Activated CD4-positive, alpha-beta T cell treated with anti-CD3 and anti-CD28 coated beads, Interleukin-2, amount 10 ng/mL, durations not matched to agents 24 days and 14 days (primary cell): ENCODE measurements around the gene MIB2. TPM values are rescaled to one million over a fixed set of nuclear protein-coding genes. Genes with fewer than 3 reads are reported as not detected.

ENCODE experiments used
- DNase-seq: peaks from one replicate; pipeline ENCODE4 v3.0.0; 2022
- H3K27ac Mint-ChIP-seq: one replicate; pipeline ENCODE4 v1.8.0; 2022; ENCODE audit warnings: mild to moderate bottlenecking, mixed read lengths
- H3K27me3 Mint-ChIP-seq: one replicate; pipeline ENCODE4 v1.8.0; 2022; ENCODE audit warnings: mixed read lengths
- H3K36me3 Mint-ChIP-seq: one replicate; pipeline ENCODE4 v1.8.0; 2022; ENCODE audit warnings: low read depth, mild to moderate bottlenecking, mixed read lengths
- H3K4me1 Mint-ChIP-seq: one replicate; pipeline ENCODE4 v1.8.0; 2021; ENCODE audit warnings: mixed read lengths
- H3K4me3 Mint-ChIP-seq: one replicate; pipeline ENCODE4 v1.8.0; 2022; ENCODE audit warnings: mild to moderate bottlenecking, moderate library complexity, mixed read lengths
- H3K9me3 Mint-ChIP-seq: one replicate; pipeline ENCODE4 v1.8.0; 2021; ENCODE audit warnings: mixed read lengths
- intact Hi-C: fragments of 100-400 bp; cut with micrococcal nuclease; formaldehyde crosslinking; loops from one replicate; pipeline ENCODE4 v1.15.1; 2023
- total RNA-seq: library from RNA; stranded (reverse); gene quantifications from 2 replicates; pipeline ENCODE4 v1.2.3, GENCODE V29; 2022

MIB2 gene
- 32.7 and 34.1 TPM in 2 replicates for total RNA-seq

DNA sequence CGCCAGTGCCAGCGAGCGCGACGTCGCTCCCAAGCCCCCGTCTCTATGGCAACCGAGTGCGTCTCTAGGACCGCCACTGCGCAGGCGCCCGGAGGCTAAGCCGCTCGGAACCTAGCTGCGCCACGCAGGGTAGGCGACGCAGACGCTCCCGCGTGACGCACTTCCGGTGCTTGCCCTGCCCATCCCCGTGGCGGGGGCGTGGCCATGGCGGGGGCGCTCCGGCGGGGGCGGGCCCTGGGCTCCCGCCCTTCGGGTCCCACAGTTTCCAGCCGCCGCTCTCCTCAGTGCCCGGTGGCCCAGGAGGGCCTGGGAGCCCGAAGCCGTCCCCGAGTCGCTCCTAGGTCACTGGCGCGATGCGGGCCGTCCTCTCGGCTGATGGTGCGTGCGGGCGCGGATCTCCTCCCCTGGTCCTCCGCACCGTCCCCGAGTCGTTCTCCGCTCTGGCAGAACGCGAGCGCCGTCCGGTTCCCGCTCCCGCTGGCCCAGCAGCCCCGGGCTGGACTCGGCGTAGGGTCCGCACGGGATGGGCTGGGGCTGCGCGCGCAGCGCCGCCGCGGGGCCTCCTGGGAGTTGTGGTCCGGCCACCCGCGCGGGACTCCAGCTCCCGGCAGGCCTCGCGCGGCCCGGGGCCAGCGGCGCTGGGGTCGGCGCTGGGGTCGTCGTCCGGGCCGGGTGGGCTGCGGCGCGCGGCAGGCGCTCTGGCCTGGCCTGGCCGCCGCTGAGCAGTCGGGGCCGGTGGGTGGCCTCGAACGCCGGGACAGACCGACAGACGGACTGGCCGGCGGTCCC lies at the start of gene MIB2:
MIB2 (plus strand) TSS at position 245 of the 789 bp plus-strand sequence. CDS start 7,953 bp downstream, outside the sequence.
- Mint-ChIP-seq H3K36me3 (peaks cover 9% of the 10 kb centered on the region), H3K9me3 (no peaks in the 10 kb centered on the region), H3K27me3 (no peaks in the 10 kb centered on the region), H3K4me3 (peak within 1 kb of the TSS; percentile 96), H3K4me1 (peaks cover 30% of the 10 kb centered on the region), H3K27ac (peak within 1 kb of the TSS; percentile 98)
- peak; percentile 100 for DNase-seq
- intact Hi-C loops: loop anchor here (1.0 to 2.0 kb wide), 5 partner anchors 41 to 240 kb away; partner anchors contain the start of genes ATAD3B, AURKAIP1, CCNL2 and CDK11B

DNA sequence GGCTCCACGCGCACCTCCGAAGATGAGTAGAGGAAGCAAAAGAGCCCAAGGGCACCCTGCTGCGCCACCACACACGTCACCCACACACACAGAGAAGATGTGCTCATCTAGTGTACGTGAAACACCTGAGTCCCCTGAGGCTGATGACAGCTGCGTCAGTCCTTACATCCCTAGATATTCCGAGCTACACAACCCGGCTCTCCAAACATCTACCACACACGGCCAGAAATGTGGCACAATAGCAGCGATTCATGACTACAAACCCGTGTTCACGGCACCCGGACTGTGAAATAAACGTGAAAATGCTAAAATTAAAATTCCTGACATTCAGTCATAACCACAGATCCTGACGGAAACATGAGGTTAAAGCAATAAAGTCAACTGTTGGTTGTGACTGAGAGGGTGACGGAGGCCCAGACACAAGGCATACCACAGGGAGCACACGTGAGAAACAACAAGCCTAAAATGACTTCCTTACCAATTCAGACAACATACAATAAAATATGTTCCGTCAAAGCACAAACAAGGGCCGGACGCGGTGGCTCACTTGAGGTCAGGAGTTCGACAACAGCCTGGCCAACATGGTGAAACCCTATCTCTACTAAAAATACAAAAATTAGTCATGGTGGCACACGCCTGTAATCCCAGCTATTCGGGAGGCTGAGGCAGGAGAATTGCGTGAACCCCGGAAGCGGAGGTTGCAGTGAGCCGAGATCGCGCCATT lies 48.0 kb upstream of the MIB2 start:
- Mint-ChIP-seq H3K27ac (no peak overlapping the region), H3K4me3 (no peak overlapping the region), H3K9me3 (no peaks in the 10 kb centered on the region), H3K27me3 (no peaks in the 10 kb centered on the region), H3K36me3 (peaks cover 45% of the 10 kb centered on the region), H3K4me1 (peaks cover 23% of the 10 kb centered on the region)
- DNase-seq: no peak
- intact Hi-C loops: no loop called here

DNA sequence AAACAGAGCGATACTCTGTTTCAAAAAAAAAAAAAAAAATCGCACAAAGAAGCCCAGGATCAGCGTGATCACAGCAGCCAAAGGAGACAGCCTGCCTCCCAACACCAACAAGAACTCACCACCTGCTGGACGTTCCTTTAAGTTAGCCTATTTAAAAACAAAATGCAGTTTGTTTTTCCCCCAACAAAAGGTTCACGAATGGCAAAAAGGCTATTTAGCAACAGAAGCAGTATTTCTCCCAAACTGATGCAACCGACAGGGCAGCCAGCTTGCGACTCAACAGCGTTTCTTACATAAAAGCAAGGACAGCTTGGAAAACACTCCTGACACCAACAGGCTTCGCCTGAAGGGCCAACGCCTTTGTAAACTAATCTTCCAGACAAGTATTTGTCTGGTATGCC lies 47.4 kb upstream of the MIB2 start:
- DNase-seq: no peak
- H3K27me3 Mint-ChIP-seq: no peaks in the 10 kb centered on the region
- no peaks in the 10 kb centered on the region for H3K9me3 Mint-ChIP-seq
- H3K27ac Mint-ChIP-seq: no peak overlapping the region
- peaks cover 45% of the 10 kb centered on the region for H3K36me3 Mint-ChIP-seq
- intact Hi-C loops: no loop called here
- peaks cover 25% of the 10 kb centered on the region for H3K4me1 Mint-ChIP-seq
- H3K4me3 Mint-ChIP-seq: no peak overlapping the region

GRCh38 chr1:1569341-1569740 lies 46.0 kb upstream of the MIB2 start:
- intact Hi-C loops: no loop called here
- H3K27me3 Mint-ChIP-seq: peaks cover 2% of the 10 kb centered on the region
- no peak for DNase-seq
- no peaks in the 10 kb centered on the region for H3K9me3 Mint-ChIP-seq
- H3K36me3 Mint-ChIP-seq: peaks cover 44% of the 10 kb centered on the region
- H3K27ac Mint-ChIP-seq: no peak overlapping the region
- no peak overlapping the region for H3K4me3 Mint-ChIP-seq
- H3K4me1 Mint-ChIP-seq: peaks cover 27% of the 10 kb centered on the region

DNA sequence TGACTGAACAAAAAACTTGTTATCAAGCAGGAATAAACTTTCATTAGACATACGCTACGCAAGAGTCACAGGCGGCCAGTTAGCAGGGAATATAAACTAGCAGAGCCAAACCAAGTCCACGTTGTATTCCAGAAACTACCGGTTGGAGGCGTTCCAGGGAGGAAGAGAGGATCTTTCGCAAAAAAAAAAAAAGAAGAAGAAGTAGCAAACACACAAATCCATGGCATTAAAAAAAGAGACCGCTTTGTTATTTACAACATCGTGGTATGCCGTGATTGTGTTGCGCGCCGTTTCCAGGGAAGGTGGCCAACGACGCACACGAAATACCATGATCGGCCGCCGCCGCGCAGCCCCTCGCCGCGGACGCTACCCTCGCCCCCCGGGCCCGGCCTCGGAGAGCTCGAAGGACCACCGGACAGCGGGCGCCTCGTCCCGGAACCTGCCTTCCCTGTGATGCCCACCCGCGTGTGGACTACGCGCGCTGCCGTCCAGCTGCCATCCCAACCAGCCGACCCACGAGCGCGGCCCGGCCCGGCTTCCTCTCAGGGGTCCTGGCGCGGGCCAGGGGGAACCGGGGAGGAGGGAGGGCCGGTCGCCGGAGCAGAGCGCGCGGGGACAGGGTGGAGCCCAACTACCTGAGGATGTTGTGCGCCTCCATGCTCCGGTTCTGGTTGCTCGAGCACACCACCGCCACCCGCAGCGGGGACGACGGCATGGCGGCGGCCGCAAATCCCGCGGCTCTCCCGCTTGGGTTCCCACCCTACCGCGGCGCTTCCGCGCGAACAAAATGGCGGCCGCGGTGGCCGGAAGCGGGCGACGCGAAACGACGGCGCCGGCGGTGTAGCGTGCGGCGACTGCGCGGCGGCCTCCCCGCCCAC lies 41.2 kb upstream of the MIB2 start:
- peak overlapping the region; percentile 99 for H3K27ac Mint-ChIP-seq
- H3K36me3 Mint-ChIP-seq: peaks cover 19% of the 10 kb centered on the region
- no peaks in the 10 kb centered on the region for H3K9me3 Mint-ChIP-seq
- H3K4me1 Mint-ChIP-seq: peaks cover 30% of the 10 kb centered on the region
- peak overlapping the region; percentile 95 for H3K4me3 Mint-ChIP-seq
- intact Hi-C loops: loop anchor here (1.0 kb wide), 2 partner anchors 41 to 103 kb away; partner anchors contain the start of genes ATAD3B and MIB2
- peaks cover 2% of the 10 kb centered on the region for H3K27me3 Mint-ChIP-seq
- peak; percentile 94 for DNase-seq

GRCh38 chr1:1574721-1575537 lies 40.4 kb upstream of the MIB2 start, which contains the start of gene SSU72:
SSU72 (minus strand) TSS chr1:1574863; CDS start chr1:1574557, 306 bp downstream.
- peak within 1 kb of the TSS; percentile 95 for H3K4me3 Mint-ChIP-seq
- intact Hi-C loops: loop anchor here (1.0 kb wide), 1 partner anchor 40 kb away; the partner anchor contains the start of gene MIB2
- H3K36me3 Mint-ChIP-seq: peaks cover 17% of the 10 kb centered on the region
- no peaks in the 10 kb centered on the region for H3K9me3 Mint-ChIP-seq
- peak; percentile 98 for DNase-seq
- H3K27ac Mint-ChIP-seq: peak within 1 kb of the TSS; percentile 99
- H3K4me1 Mint-ChIP-seq: peaks cover 23% of the 10 kb centered on the region
- H3K27me3 Mint-ChIP-seq: peaks cover 2% of the 10 kb centered on the region

DNA sequence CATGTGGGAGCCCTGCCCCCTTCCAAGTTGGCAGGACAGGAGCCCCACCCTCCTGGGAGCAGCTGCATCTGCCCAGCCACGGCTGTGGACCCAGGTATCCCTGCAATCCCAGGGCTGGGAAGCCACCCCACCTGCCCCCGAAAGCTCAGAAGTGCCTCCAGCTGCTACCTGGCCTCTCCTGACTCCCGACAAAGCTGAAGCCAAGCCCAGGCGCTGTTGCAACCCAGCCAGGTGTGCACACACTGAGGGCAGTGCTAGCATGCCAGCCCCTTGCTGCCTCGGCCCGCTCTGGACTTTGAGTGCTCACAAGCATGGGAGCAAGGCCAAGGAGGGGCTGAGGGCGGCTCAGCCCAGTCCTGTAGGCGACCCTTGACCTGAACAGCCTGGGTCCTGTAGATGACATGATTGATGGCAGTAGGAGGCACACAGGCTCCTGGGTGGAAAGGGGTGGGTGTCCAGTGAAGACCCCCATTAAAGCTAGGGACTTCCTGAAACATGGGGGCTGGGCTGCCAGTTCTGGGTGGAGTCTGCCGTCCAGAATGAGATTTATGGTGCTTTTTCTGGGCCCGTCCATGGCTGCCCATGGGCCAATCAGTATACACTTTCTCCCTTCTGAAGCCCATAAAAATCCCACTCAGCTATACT lies 37.8 kb upstream of the MIB2 start:
- peaks cover 9% of the 10 kb centered on the region for H3K36me3 Mint-ChIP-seq
- no peak overlapping the region for H3K4me3 Mint-ChIP-seq
- intact Hi-C loops: no loop called here
- H3K27me3 Mint-ChIP-seq: peaks cover 15% of the 10 kb centered on the region
- no peak for DNase-seq
- no peaks in the 10 kb centered on the region for H3K9me3 Mint-ChIP-seq
- H3K27ac Mint-ChIP-seq: no peak overlapping the region
- H3K4me1 Mint-ChIP-seq: peaks cover 14% of the 10 kb centered on the region

GRCh38 chr1:1578371-1578940 lies 36.8 kb upstream of the MIB2 start:
- H3K9me3 Mint-ChIP-seq: no peaks in the 10 kb centered on the region
- H3K27me3 Mint-ChIP-seq: peaks cover 15% of the 10 kb centered on the region
- no peak overlapping the region for H3K27ac Mint-ChIP-seq
- H3K4me3 Mint-ChIP-seq: no peak overlapping the region
- peaks cover 4% of the 10 kb centered on the region for H3K36me3 Mint-ChIP-seq
- H3K4me1 Mint-ChIP-seq: peaks cover 10% of the 10 kb centered on the region
- DNase-seq: no peak
- intact Hi-C loops: no loop called here

DNA sequence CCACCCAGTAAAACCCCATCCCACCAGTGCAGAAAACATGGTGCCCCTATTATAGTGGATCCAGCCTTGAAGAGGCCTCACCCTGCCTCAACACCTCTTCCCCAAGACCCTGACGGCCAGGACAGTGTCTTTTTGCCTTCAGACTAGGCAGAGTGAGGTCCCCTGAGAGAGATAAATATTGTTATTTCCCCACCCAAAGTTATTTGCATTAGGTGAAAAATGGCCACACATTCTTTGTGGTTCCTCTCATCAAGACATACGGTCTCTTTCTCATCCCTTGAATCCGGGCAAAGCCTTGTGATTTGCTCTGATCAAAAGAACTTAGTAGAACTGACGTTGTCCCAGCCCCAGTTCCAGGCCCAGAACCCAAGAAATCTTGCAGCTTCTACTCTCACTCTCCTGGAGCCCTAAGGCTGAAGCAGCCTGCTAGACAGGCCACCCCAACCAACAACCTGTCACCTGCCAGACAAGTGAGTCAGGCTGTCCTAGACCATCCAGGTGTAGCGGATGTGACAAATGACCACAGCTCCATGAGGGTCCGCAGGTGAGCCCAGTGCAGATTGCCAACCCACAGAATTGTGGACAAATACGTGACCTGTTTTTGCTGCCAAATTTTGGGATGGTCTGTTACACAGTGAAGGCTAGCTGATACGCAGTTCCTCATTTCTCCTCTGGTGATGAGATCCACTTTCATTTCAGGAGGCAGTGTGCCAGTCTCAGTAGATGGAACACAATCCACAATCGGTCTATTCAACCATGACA lies 32.5 kb upstream of the MIB2 start:
- no peaks in the 10 kb centered on the region for H3K9me3 Mint-ChIP-seq
- H3K36me3 Mint-ChIP-seq: no peaks in the 10 kb centered on the region
- no peak overlapping the region for H3K27ac Mint-ChIP-seq
- no peak overlapping the region for H3K4me3 Mint-ChIP-seq
- intact Hi-C loops: no loop called here
- DNase-seq: no peak
- peaks cover 13% of the 10 kb centered on the region for H3K27me3 Mint-ChIP-seq
- peaks cover 3% of the 10 kb centered on the region for H3K4me1 Mint-ChIP-seq

GRCh38 chr1:1583347-1584010 lies 31.8 kb upstream of the MIB2 start:
- Mint-ChIP-seq H3K4me1 (peaks cover 3% of the 10 kb centered on the region), H3K27ac (no peak overlapping the region), H3K9me3 (no peaks in the 10 kb centered on the region), H3K4me3 (no peak overlapping the region), H3K27me3 (peaks cover 13% of the 10 kb centered on the region), H3K36me3 (no peaks in the 10 kb centered on the region)
- intact Hi-C loops: no loop called here
- DNase-seq: peak; percentile 54

GRCh38 chr1:1591452-1591851 lies 23.8 kb upstream of the MIB2 start:
- no peaks in the 10 kb centered on the region for H3K36me3 Mint-ChIP-seq
- no peaks in the 10 kb centered on the region for H3K27me3 Mint-ChIP-seq
- no peaks in the 10 kb centered on the region for H3K4me1 Mint-ChIP-seq
- DNase-seq: no peak
- H3K4me3 Mint-ChIP-seq: no peak overlapping the region
- no peaks in the 10 kb centered on the region for H3K9me3 Mint-ChIP-seq
- intact Hi-C loops: no loop called here
- H3K27ac Mint-ChIP-seq: no peak overlapping the region
